GM23338 (cell line): ENCODE results near the gene DSG3. TPM values are rescaled to one million over a fixed set of nuclear protein-coding genes. Genes with fewer than 3 reads are reported as not detected.

Experiments used
- ATAC-seq: fragments of 200-7000 bp; cut with Tn5 transposase; 3 replicates; pipeline ENCODE4 v1.9.1; 2020
- DNase-seq: peaks from one replicate; pipeline ENCODE4 v3.0.0-alpha.2; 2015; ENCODE audit warnings: low spot score
- H2AFZ ChIP-seq: fragments of 200-600 bp; sonication (generic); 2 replicates; pipeline ENCODE4 v1.8.0; 2016; ENCODE audit warnings: antibody characterized with exemption, mild to moderate bottlenecking, moderate library complexity
- H3F3A ChIP-seq: fragments of 200-600 bp; sonication (generic); replicated peaks from 2 replicates; pipeline ENCODE4 v1.8.0; 2017; ENCODE audit warnings: antibody characterized with exemption, mixed run types, low read depth
- H3K27ac ChIP-seq: fragments of 200-600 bp; sonication (generic); 2 replicates; pipeline ENCODE4 v1.6.1; 2016; ENCODE audit warnings: low read depth
- H3K27me3 ChIP-seq: fragments of 200-600 bp; sonication (generic); 2 replicates; pipeline ENCODE4 v1.8.0; 2016; ENCODE audit warnings: mild to moderate bottlenecking, mixed run types, moderate library complexity; ENCODE audit not compliant: insufficient read depth
- H3K36me3 ChIP-seq: fragments of 200-600 bp; sonication (generic); 2 replicates; pipeline ENCODE4 v1.8.0; 2016; ENCODE audit warnings: mild to moderate bottlenecking; ENCODE audit not compliant: insufficient read depth
- H3K4me1 ChIP-seq: fragments of 200-600 bp; sonication (generic); 2 replicates; pipeline ENCODE4 v1.8.0; 2016; ENCODE audit warnings: mild to moderate bottlenecking, moderate library complexity; ENCODE audit not compliant: insufficient read depth
- H3K4me2 ChIP-seq: fragments of 200-600 bp; sonication (generic); 2 replicates; pipeline ENCODE4 v1.7.1; 2017; ENCODE audit warnings: mixed run types
- H3K4me3 ChIP-seq: fragments of 200-600 bp; sonication (generic); 2 replicates; pipeline ENCODE4 v1.6.1; 2016; ENCODE audit warnings: mixed run types
- H3K79me2 ChIP-seq: fragments of 200-600 bp; sonication (generic); replicated peaks from 2 replicates; pipeline ENCODE4 v1.8.0; 2017; ENCODE audit warnings: mild to moderate bottlenecking; ENCODE audit not compliant: insufficient read depth
- H3K9me2 ChIP-seq: fragments of 200-600 bp; sonication (generic); 2 replicates; pipeline ENCODE4 v1.8.0; 2017; ENCODE audit not compliant: insufficient read depth
- H4K20me1 ChIP-seq: fragments of 200-600 bp; sonication (generic); replicated peaks from 2 replicates; pipeline ENCODE4 v1.8.0; 2017; ENCODE audit warnings: mild to moderate bottlenecking; ENCODE audit not compliant: insufficient read depth
- H3K27ac Mint-ChIP-seq: 2 replicates; pipeline ENCODE4 v1.8.0; 2020; ENCODE audit warnings: inconsistent platforms, mild to moderate bottlenecking, moderate library complexity, mixed read lengths
- H3K27me3 Mint-ChIP-seq: 3 replicates; pipeline ENCODE4 v1.8.0; 2022; ENCODE audit warnings: low read depth, mild to moderate bottlenecking, moderate library complexity, mixed read lengths, inconsistent platforms; ENCODE audit not compliant: insufficient read depth, poor library complexity
- H3K36me3 Mint-ChIP-seq: 3 replicates; pipeline ENCODE4 v1.8.0; 2021; ENCODE audit warnings: low read depth, mild to moderate bottlenecking, inconsistent platforms, moderate library complexity, mixed read lengths
- H3K4me1 Mint-ChIP-seq: 3 replicates; pipeline ENCODE4 v1.8.0; 2020; ENCODE audit warnings: mild to moderate bottlenecking, inconsistent platforms, mixed read lengths
- H3K4me3 Mint-ChIP-seq: 3 replicates; pipeline ENCODE4 v1.8.0; 2021; ENCODE audit warnings: moderate library complexity, mild to moderate bottlenecking, inconsistent platforms, mixed read lengths
- H3K9me3 Mint-ChIP-seq: 3 replicates; pipeline ENCODE4 v1.8.0; 2020; ENCODE audit warnings: moderate library complexity, mild to moderate bottlenecking, inconsistent platforms, mixed read lengths
- CREB1 ChIP-seq: fragments of 250-450 bp; sonication (Bioruptor Pico); IDR thresholded peaks from 2 replicates; pipeline ENCODE4 v1.5.0; 2020; ENCODE audit warnings: low read depth, mild to moderate bottlenecking, moderate library complexity
- CTCF ChIP-seq, 2 experiments: fragments of 200-600 bp in 1 of 2; sonication (generic) in 1 of 2; conservative IDR thresholded peaks; 2 replicates each; pipeline versions ENCODE4 v1.5.1 to v1.6.1; 2016 to 2017; ENCODE audit warnings: antibody characterized with exemption in 2 of 2, low read depth in 2 of 2, mild to moderate bottlenecking in 2 of 2, moderate library complexity in 1 of 2
- EZH2 ChIP-seq: fragments of 200-600 bp; sonication (generic); IDR thresholded peaks from one replicate; pipeline ENCODE4 v1.8.0; 2017; ENCODE audit warnings: antibody characterized with exemption, mild to moderate bottlenecking, low read depth; ENCODE audit not compliant: unreplicated experiment
- EZH2phosphoT487 ChIP-seq: fragments of 200-600 bp; sonication (generic); IDR thresholded peaks from one replicate; pipeline ENCODE4 v1.8.1; 2018; ENCODE audit warnings: antibody characterized with exemption; ENCODE audit not compliant: unreplicated experiment
- JUNB ChIP-seq: IDR thresholded peaks from one replicate; pipeline ENCODE4 v1.6.1; 2016; ENCODE audit warnings: antibody characterized with exemption; ENCODE audit not compliant: unreplicated experiment
- NANOG ChIP-seq: IDR thresholded peaks from 2 replicates; pipeline ENCODE4 v1.6.1; 2016; ENCODE audit warnings: antibody characterized with exemption, borderline replicate concordance
- POLR2AphosphoS5 ChIP-seq: IDR thresholded peaks from 2 replicates; pipeline ENCODE4 v1.6.1; 2016; ENCODE audit warnings: antibody characterized with exemption, low read depth
- REST ChIP-seq: IDR thresholded peaks from one replicate; pipeline ENCODE4 v1.6.1; 2018; ENCODE audit warnings: antibody characterized with exemption; ENCODE audit not compliant: unreplicated experiment
- STAT1 ChIP-seq: IDR thresholded peaks from one replicate; pipeline ENCODE4 v1.6.1; 2016; ENCODE audit warnings: antibody characterized with exemption; ENCODE audit not compliant: unreplicated experiment
- ZNF114 ChIP-seq: fragments of 250-450 bp; sonication (Bioruptor Pico); IDR thresholded peaks from 2 replicates; pipeline ENCODE4 v1.5.0; 2020; ENCODE audit warnings: mild to moderate bottlenecking, moderate library complexity
- ZNF331 ChIP-seq: fragments of 250-450 bp; sonication (Bioruptor Pico); IDR thresholded peaks from 2 replicates; pipeline ENCODE4 v1.5.0; 2020; ENCODE audit warnings: low read depth, mild to moderate bottlenecking, moderate library complexity
- polyA plus RNA-seq: library from polyadenylated mRNA; unstranded; fragments of >200 nt; fragmentation: Nextera tagmentation; extraction: Ambion mirVana; gene quantifications from 2 replicates; pipeline ENCODE4 v1.2.1, GENCODE V29; 2016
- total RNA-seq: library from RNA; depleted of rRNA; stranded (reverse); fragments of >200 nt; shearing (Covaris generic); gene quantifications from 2 replicates; pipeline ENCODE4 v1.2.3, GENCODE V29; 2014
- TF ChIP-seq, protein P1 (sequence below): IDR thresholded peaks from 2 replicates; pipeline ENCODE4 v1.6.1; 2016; ENCODE audit warnings: antibody characterized with exemption

DSG3 gene
- total and polyA plus RNA-seq, 2 experiments from 2014 or later = 0.05 to 0.24 TPM

DNA sequence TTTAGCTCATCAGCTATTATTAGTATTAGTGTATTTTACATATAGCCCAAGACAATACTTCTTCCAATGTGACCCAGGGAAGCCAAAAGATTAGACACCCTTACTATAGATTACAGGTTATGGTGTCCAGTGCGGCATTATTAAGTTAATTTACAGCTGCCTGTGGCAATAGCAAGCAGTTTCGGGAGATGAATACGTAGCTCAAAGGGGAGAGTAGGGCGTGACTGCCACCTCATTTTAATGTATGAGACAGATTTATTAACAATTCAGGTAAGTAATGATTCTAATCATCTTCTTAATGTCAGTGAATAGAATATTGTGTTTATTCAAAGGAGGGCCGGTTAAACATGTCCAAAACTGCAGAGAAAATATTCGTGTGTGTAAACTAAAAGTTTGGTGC lies 6.8 kb upstream of the DSG3 start:
- H3K36me3 ChIP-seq = no peaks in the 10 kb centered on the region
- no peaks in the 10 kb centered on the region for H4K20me1 ChIP-seq
- H3K36me3 Mint-ChIP-seq = no peaks in the 10 kb centered on the region
- no peaks in the 10 kb centered on the region for H3K9me2 ChIP-seq
- H2AFZ ChIP-seq = no peak overlapping the region
- H3K27ac ChIP-seq = no peak overlapping the region
- ATAC-seq (no peak), DNase-seq (no peak)
- H3K79me2 ChIP-seq = no peaks in the 10 kb centered on the region
- H3K27me3 ChIP-seq = no peaks in the 10 kb centered on the region
- H3K9me3 Mint-ChIP-seq = no peaks in the 10 kb centered on the region
- TF ChIP-seq POLR2AphosphoS5 = no peak
- no peak for TF ChIP-seq CTCF (conservative IDR thresholded peaks at IDR 0.05; ENCODE audit: low read depth in 2 of 2)
- no peak for TF ChIP-seq CREB1 (CRISPR knock-in tag)
- no peak for TF ChIP-seq JUNB
- TF ChIP-seq ZNF114 (CRISPR knock-in tag) = no peak
- TF ChIP-seq EZH2phosphoT487 = no peak
- no peak for TF ChIP-seq REST
- TF ChIP-seq STAT1 = no peak
- TF ChIP-seq, protein P1, sequence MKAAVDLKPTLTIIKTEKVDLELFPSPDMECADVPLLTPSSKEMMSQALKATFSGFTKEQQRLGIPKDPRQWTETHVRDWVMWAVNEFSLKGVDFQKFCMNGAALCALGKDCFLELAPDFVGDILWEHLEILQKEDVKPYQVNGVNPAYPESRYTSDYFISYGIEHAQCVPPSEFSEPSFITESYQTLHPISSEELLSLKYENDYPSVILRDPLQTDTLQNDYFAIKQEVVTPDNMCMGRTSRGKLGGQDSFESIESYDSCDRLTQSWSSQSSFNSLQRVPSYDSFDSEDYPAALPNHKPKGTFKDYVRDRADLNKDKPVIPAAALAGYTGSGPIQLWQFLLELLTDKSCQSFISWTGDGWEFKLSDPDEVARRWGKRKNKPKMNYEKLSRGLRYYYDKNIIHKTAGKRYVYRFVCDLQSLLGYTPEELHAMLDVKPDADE = no peak
- TF ChIP-seq EZH2 = no peak
- no peaks in the 10 kb centered on the region for H3F3A ChIP-seq
- H3K4me3 Mint-ChIP-seq = no peak overlapping the region
- H3K27me3 Mint-ChIP-seq = no peaks in the 10 kb centered on the region
- no peak overlapping the region for H3K4me2 ChIP-seq
- H3K27ac Mint-ChIP-seq = no peak overlapping the region
- H3K4me1 ChIP-seq = no peaks in the 10 kb centered on the region
- no peak overlapping the region for H3K4me3 ChIP-seq
- H3K4me1 Mint-ChIP-seq = no peaks in the 10 kb centered on the region

DNA sequence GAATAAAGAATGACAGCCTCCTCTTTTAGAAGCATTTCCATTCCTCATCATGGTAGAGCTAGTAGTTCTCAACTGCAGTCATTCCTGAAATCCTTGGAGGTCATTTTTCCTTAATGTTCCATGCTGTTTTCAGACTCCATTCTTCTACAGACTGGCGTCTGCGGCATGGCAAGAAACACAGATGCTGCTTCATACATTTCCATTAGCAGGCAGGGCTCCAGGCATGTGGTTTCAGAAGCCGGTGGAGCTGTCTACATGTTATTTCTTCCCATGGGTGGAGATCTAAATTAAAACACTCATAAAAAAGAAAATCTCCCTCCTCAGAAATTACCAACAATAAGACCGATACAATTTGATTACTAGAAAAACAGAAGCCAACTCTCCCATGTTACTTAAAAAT lies 6.0 kb upstream of the DSG3 start:
- Histone ChIP-seq H3K4me1 (no peaks in the 10 kb centered on the region), H3K4me2 (no peak overlapping the region), H3K4me3 (no peak overlapping the region), H3K79me2 (no peaks in the 10 kb centered on the region), H3F3A (no peaks in the 10 kb centered on the region), H3K27ac (no peak overlapping the region), H3K9me2 (no peaks in the 10 kb centered on the region), H3K27me3 (no peaks in the 10 kb centered on the region), H4K20me1 (no peaks in the 10 kb centered on the region), H3K36me3 (no peaks in the 10 kb centered on the region), H2AFZ (no peak overlapping the region)
- no peaks in the 10 kb centered on the region for H3K36me3 Mint-ChIP-seq
- H3K4me1 Mint-ChIP-seq = no peaks in the 10 kb centered on the region
- no peaks in the 10 kb centered on the region for H3K27me3 Mint-ChIP-seq
- H3K4me3 Mint-ChIP-seq = no peak overlapping the region
- ATAC-seq (no peak), DNase-seq (no peak)
- H3K27ac Mint-ChIP-seq = no peak overlapping the region
- no peaks in the 10 kb centered on the region for H3K9me3 Mint-ChIP-seq
- TF ChIP-seq JUNB (no peak), ZNF331 (CRISPR knock-in tag) (no peak), CREB1 (CRISPR knock-in tag) (no peak), NANOG (no peak), STAT1 (no peak), EZH2 (no peak), POLR2AphosphoS5 (no peak), EZH2phosphoT487 (no peak), CTCF (conservative IDR thresholded peaks at IDR 0.05; ENCODE audit: low read depth in 2 of 2) (no peak)
- TF ChIP-seq, protein P1 = no peak
